Measurements from ENCODE around the gene LRP1B. TPM values are rescaled to one million over a fixed set of nuclear protein-coding genes. Genes with fewer than 3 reads are reported as not detected.

The LRP1B gene
- total RNA-seq, 1 experiment from 2014 or later = 0.52 TPM

DNA sequence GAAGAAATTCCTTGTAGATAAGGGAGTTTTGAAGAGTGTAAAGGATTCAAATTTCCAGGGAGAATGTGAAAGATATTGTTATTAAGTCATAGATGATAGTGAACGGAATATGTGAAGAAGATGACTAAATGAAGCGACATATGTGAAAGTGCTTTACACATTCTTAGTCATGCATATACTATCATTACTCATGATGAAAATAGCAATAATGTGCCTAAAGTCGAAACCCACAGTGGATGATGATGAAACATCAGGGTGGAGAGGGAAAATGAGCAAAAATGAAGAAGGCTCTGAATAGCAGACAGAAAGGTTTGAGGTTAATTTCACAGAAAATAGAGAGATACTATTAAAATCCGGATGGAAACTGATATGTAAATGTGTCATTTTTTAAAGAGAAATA is 1237.1 kb downstream of the LRP1B start (continued):
- TF ChIP-seq, protein P1, sequence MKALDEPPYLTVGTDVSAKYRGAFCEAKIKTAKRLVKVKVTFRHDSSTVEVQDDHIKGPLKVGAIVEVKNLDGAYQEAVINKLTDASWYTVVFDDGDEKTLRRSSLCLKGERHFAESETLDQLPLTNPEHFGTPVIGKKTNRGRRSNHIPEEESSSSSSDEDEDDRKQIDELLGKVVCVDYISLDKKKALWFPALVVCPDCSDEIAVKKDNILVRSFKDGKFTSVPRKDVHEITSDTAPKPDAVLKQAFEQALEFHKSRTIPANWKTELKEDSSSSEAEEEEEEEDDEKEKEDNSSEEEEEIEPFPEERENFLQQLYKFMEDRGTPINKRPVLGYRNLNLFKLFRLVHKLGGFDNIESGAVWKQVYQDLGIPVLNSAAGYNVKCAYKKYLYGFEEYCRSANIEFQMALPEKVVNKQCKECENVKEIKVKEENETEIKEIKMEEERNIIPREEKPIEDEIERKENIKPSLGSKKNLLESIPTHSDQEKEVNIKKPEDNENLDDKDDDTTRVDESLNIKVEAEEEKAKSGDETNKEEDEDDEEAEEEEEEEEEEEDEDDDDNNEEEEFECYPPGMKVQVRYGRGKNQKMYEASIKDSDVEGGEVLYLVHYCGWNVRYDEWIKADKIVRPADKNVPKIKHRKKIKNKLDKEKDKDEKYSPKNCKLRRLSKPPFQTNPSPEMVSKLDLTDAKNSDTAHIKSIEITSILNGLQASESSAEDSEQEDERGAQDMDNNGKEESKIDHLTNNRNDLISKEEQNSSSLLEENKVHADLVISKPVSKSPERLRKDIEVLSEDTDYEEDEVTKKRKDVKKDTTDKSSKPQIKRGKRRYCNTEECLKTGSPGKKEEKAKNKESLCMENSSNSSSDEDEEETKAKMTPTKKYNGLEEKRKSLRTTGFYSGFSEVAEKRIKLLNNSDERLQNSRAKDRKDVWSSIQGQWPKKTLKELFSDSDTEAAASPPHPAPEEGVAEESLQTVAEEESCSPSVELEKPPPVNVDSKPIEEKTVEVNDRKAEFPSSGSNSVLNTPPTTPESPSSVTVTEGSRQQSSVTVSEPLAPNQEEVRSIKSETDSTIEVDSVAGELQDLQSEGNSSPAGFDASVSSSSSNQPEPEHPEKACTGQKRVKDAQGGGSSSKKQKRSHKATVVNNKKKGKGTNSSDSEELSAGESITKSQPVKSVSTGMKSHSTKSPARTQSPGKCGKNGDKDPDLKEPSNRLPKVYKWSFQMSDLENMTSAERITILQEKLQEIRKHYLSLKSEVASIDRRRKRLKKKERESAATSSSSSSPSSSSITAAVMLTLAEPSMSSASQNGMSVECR (CRISPR knock-in tag; IDR thresholded peaks at IDR 0.05; ENCODE audit: borderline replicate concordance) = no peak
- TF ChIP-seq, protein P2, sequence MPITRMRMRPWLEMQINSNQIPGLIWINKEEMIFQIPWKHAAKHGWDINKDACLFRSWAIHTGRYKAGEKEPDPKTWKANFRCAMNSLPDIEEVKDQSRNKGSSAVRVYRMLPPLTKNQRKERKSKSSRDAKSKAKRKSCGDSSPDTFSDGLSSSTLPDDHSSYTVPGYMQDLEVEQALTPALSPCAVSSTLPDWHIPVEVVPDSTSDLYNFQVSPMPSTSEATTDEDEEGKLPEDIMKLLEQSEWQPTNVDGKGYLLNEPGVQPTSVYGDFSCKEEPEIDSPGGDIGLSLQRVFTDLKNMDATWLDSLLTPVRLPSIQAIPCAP (CRISPR knock-in tag; IDR thresholded peaks at IDR 0.05) = no peak
- TF ChIP-seq, protein P3, sequence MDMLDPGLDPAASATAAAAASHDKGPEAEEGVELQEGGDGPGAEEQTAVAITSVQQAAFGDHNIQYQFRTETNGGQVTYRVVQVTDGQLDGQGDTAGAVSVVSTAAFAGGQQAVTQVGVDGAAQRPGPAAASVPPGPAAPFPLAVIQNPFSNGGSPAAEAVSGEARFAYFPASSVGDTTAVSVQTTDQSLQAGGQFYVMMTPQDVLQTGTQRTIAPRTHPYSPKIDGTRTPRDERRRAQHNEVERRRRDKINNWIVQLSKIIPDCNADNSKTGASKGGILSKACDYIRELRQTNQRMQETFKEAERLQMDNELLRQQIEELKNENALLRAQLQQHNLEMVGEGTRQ (CRISPR knock-in tag; IDR thresholded peaks at IDR 0.05) = no peak
- TF ChIP-seq, protein P4, sequence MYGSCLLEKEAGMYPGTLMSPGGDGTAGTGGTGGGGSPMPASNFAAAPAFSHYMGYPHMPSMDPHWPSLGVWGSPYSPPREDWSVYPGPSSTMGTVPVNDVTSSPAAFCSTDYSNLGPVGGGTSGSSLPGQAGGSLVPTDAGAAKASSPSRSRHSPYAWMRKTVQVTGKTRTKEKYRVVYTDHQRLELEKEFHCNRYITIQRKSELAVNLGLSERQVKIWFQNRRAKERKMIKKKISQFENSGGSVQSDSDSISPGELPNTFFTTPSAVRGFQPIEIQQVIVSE (CRISPR knock-in tag; IDR thresholded peaks at IDR 0.05; ENCODE audit: borderline replicate concordance) = no peak

DNA sequence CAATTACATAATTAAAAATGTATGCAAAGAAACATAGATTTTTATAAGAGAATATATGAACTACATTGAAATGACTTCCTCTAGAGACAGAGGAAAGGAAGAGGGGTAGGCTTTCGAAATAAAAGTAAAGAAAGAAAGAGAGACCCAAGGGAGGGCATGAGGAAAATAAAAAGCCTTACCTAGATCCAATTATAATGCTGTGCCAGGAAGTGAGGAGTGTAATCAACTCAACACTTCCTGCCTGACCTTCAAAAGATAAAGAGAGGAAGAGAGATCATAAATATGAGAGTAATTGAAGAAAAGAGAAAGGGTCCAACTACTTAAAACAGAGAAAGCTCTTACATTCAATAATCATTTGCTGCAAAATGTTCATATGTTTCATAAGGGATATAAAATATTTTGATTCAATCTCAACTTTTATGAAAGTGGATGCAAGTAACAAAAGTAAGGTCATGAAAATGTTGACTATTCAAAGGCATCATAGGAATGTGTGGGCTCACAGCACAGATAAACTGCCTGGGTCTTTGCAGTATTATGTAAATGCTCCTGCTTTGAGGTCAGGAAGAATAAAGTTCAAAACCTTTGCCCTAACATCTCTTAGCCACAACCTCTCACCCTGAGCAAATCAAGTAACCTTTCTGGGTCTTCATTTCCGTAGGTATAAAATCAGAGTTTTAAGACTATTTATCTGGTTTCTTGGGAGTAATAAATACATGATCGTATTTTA is 1237.7 kb downstream of the LRP1B start:
- ChIA-PET CTCF (no interaction called here), POLR2A (no interaction called here)
- Mint-ChIP-seq H3K4me1 (peaks cover 38% of the 10 kb centered on the region), H3K27ac (no peak overlapping the region), H3K36me3 (no peaks in the 10 kb centered on the region), H3K27me3 (ENCODE audit: low read depth) (no peaks in the 10 kb centered on the region; the same call in 1 of the 2 replicates), H3K4me3 (no peak overlapping the region), H3K9me3 (no peaks in the 10 kb centered on the region)
- TF ChIP-seq ZNF416 (CRISPR knock-in tag; IDR thresholded peaks at IDR 0.05) (no peak), ZNF219 (CRISPR knock-in tag; IDR thresholded peaks at IDR 0.05; ENCODE audit: borderline replicate concordance) (no peak), ZNF138 (CRISPR knock-in tag; conservative IDR thresholded peaks at IDR 0.05) (no peak)
- TF ChIP-seq, protein P5, sequence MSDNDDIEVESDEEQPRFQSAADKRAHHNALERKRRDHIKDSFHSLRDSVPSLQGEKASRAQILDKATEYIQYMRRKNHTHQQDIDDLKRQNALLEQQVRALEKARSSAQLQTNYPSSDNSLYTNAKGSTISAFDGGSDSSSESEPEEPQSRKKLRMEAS (CRISPR knock-in tag; IDR thresholded peaks at IDR 0.05) = no peak
- TF ChIP-seq, protein P6, sequence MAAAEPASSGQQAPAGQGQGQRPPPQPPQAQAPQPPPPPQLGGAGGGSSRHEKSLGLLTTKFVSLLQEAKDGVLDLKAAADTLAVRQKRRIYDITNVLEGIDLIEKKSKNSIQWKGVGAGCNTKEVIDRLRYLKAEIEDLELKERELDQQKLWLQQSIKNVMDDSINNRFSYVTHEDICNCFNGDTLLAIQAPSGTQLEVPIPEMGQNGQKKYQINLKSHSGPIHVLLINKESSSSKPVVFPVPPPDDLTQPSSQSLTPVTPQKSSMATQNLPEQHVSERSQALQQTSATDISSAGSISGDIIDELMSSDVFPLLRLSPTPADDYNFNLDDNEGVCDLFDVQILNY (CRISPR knock-in tag; IDR thresholded peaks at IDR 0.05) = no peak
- TF ChIP-seq, protein P7, sequence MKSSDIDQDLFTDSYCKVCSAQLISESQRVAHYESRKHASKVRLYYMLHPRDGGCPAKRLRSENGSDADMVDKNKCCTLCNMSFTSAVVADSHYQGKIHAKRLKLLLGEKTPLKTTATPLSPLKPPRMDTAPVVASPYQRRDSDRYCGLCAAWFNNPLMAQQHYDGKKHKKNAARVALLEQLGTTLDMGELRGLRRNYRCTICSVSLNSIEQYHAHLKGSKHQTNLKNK (CRISPR knock-in tag; IDR thresholded peaks at IDR 0.05) = no peak
- TF ChIP-seq, protein P2 (CRISPR knock-in tag; IDR thresholded peaks at IDR 0.05) = no peak
- ATAC-seq = peak; percentile 60
- no peak for DNase-seq (ENCODE audit: low spot score)

DNA sequence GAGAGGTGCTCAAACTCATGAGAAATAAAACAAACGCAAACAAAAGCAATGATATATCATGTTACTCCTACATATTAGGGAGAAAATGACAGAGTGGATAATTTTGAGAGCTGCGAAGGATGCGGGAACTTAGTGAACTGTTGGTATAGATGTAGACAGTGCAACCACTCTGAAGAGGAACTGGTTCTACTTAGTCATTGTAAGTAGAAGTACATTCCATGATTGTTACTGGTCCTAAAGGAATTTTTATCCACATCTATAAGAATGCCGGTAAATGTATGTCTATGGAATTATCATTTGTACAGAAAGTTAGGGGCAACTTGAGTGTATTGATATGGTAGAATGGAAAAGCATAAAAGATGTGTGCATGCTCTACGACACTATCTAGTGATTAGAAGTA is 1238.4 kb downstream of the LRP1B start:
- Mint-ChIP-seq H3K36me3 (no peaks in the 10 kb centered on the region), H3K27me3 (ENCODE audit: low read depth) (no peaks in the 10 kb centered on the region; the same call in 1 of the 2 replicates), H3K4me3 (no peak overlapping the region), H3K4me1 (peaks cover 38% of the 10 kb centered on the region), H3K9me3 (no peaks in the 10 kb centered on the region), H3K27ac (no peak overlapping the region)
- ATAC-seq = no peak
- POLR2A ChIA-PET = no interaction called here
- DNase-seq (ENCODE audit: low spot score) = no peak
- CTCF ChIA-PET = no interaction called here
- TF ChIP-seq NR3C1 (CRISPR knock-in tag; conservative IDR thresholded peaks at IDR 0.05; ENCODE audit: low read depth) = no peak
- no peak for TF ChIP-seq TEAD4 (CRISPR knock-in tag; IDR thresholded peaks at IDR 0.05)
- TF ChIP-seq, protein P3 (CRISPR knock-in tag; IDR thresholded peaks at IDR 0.05) = no peak
- no peak for TF ChIP-seq NFATC4 (CRISPR knock-in tag; IDR thresholded peaks at IDR 0.05)
- no peak for TF ChIP-seq NR2C2 (CRISPR knock-in tag; IDR thresholded peaks at IDR 0.05)
- no peak for TF ChIP-seq ZNF423 (CRISPR knock-in tag; IDR thresholded peaks at IDR 0.05)
- no peak for TF ChIP-seq IRF2 (CRISPR knock-in tag; IDR thresholded peaks at IDR 0.05; ENCODE audit: borderline replicate concordance, low read depth)
- TF ChIP-seq, protein P8, sequence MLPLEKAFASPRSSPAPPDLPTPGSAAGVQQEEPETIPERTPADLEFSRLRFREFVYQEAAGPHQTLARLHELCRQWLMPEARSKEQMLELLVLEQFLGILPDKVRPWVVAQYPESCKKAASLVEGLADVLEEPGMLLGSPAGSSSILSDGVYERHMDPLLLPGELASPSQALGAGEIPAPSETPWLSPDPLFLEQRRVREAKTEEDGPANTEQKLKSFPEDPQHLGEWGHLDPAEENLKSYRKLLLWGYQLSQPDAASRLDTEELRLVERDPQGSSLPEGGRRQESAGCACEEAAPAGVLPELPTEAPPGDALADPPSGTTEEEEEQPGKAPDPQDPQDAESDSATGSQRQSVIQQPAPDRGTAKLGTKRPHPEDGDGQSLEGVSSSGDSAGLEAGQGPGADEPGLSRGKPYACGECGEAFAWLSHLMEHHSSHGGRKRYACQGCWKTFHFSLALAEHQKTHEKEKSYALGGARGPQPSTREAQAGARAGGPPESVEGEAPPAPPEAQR (CRISPR knock-in tag; IDR thresholded peaks at IDR 0.05) = no peak

All from WTC11 (cell line).